Activated CD4-positive, alpha-beta T cell treated with anti-CD3 and anti-CD28 coated beads, Interleukin-2, Interleukin-6, amounts not matched to agents 100 ng/mL and 50 ng/mL, durations not matched to agents 16 hours and 8 hours (primary cell): ENCODE measurements around the gene ABCB9.

ENCODE experiments used
- DNase-seq: peaks from one replicate; pipeline ENCODE4 v3.0.0-alpha.2; 2020

Gene ABCB9

GRCh38 chr12:122994140-122994675 is 27.9 kb upstream of the ABCB9 start:
- DNase-seq = no peak

GRCh38 chr12:122992386-122992785 is 26.1 kb upstream of the ABCB9 start:
- no peak for DNase-seq

- no peak for DNase-seq
These were observed 25.5 kb upstream of the ABCB9 start for GRCh38 chr12:122991623-122992275.

GRCh38 chr12:122990961-122991622 is 24.8 kb upstream of the ABCB9 start:
- DNase-seq = no peak

- DNase-seq = no peak
These were observed 24.3 kb upstream of the ABCB9 start for GRCh38 chr12:122990561-122990960.

- DNase-seq = no peak
These were observed 23.7 kb upstream of the ABCB9 start for GRCh38 chr12:122989874-122990419.

GRCh38 chr12:122989225-122989839 is 23.1 kb upstream of the ABCB9 start:
- no peak for DNase-seq

- no peak for DNase-seq
These were observed 22.4 kb upstream of the ABCB9 start for GRCh38 chr12:122988612-122989212.

GRCh38 chr12:122988036-122988435 is 21.8 kb upstream of the ABCB9 start:
- no peak for DNase-seq

GRCh38 chr12:122987086-122987951 is 21.1 kb upstream of the ABCB9 start:
- DNase-seq = no peak

GRCh38 chr12:122986258-122986871 is 20.1 kb upstream of the ABCB9 start:
- DNase-seq = no peak

- no peak for DNase-seq
These were observed 19.3 kb upstream of the ABCB9 start for GRCh38 chr12:122985338-122986257.

- DNase-seq = no peak
These were observed 18.5 kb upstream of the ABCB9 start for GRCh38 chr12:122984612-122985337.

- no peak for DNase-seq
These were observed 17.7 kb upstream of the ABCB9 start for GRCh38 chr12:122983789-122984515.

- DNase-seq = no peak
These were observed 16.9 kb upstream of the ABCB9 start for GRCh38 chr12:122982963-122983788.

- no peak for DNase-seq
These were observed 16.2 kb upstream of the ABCB9 start for GRCh38 chr12:122982477-122982815.

- DNase-seq = no peak
These were observed 15.6 kb upstream of the ABCB9 start for GRCh38 chr12:122981587-122982476.
